Pancreas (tissue), 10 donors: ENCODE results near the gene OBSL1. TPM values are rescaled to one million over a fixed set of nuclear protein-coding genes. Genes with fewer than 3 reads are reported as not detected.

Experiments used
- ATAC-seq, 4 donors: fragments of 200-7000 bp; cut with Tn5 transposase; one replicate each; pipeline versions ENCODE4 v1.8.0 to v1.9.1; 2020; ENCODE audit warnings: mild to moderate bottlenecking in 4 of 4, moderate library complexity in 4 of 4
- DNase-seq, 6 donors: peaks; one replicate each; pipeline ENCODE4 v3.0.0-alpha.2; 2020
- FAIRE-seq: peaks from 2 replicates; lab custom pipeline; 2012; peaks lifted over from hg19 to GRCh38; lab: Jason Lieb, UNC
- H3K27ac ChIP-seq, 4 donors: fragments of 200-600 bp; sonication (generic); 1 replicate in 3 of 4; 2 replicates in 1 of 4; pipeline versions ENCODE4 v1.5.0 to v1.8.0; 2020
- H3K27me3 ChIP-seq, 4 donors: fragments of 200-600 bp; one replicate each; pipeline ENCODE4 v1.8.0; 2021
- H3K36me3 ChIP-seq, 3 donors: fragments of 200-600 bp; sonication (generic) in 1 of 3; one replicate each; pipeline versions ENCODE4 v1.5.0 to v1.8.0; 2020 to 2021
- H3K4me1 ChIP-seq, 3 donors: fragments of 200-600 bp; one replicate each; pipeline ENCODE4 v1.8.0; 2021
- H3K4me3 ChIP-seq, 4 donors: fragments of 200-600 bp; sonication (generic) in 2 of 4; one replicate each; pipeline versions ENCODE4 v1.5.0 to v1.8.0; 2020 to 2021
- H3K9me3 ChIP-seq, 4 donors: fragments of 200-600 bp; one replicate each; pipeline ENCODE4 v1.8.0; 2021
- WGBS, 2 donors: extraction: QIAGEN DNeasy Blood & Tissue Kit; methylation state at CpG; one replicate each; pipeline ENCODE4 v1.1.7; 2013; 5-methylcytosine and 5-hydroxymethylcytosine counted together
- intact Hi-C, 3 donors: fragments of 100-400 bp; cut with DNase I; formaldehyde crosslinking; loops; one replicate each; pipeline versions ENCODE4 v1.11.1 to v1.14.2; 2022
- microRNA-seq, 2 donors: library from miRNA; unstranded; fragments of <30 nt; microRNA quantifications; one replicate each; pipeline versions ENCODE4 to v1.1.0, GENCODE V29; 2019 to 2020
- polyA plus RNA-seq, 2 donors: library from polyadenylated mRNA; stranded (reverse); fragments of 200-250 nt; gene quantifications; one replicate each; pipeline ENCODE4 v1.2.3, GENCODE V29; 2013
- total RNA-seq, 6 donors: library from RNA; stranded (reverse); fragmentation: NEBNext Ultra II Directional in 4 of 6; extraction: Animal tissue kit (Norgen Biotek cat#: 25700) in 4 of 6; gene quantifications; one replicate each; pipeline versions ENCODE4 v1.2.1 to v1.2.4, GENCODE V29; 2021 to 2023
- TF ChIP-seq, protein P1 (sequence below), 4 donors: fragments of 200-600 bp; sonication (generic) in 3 of 4; IDR thresholded peaks; one replicate each; pipeline versions ENCODE4 v1.5.0 to v1.8.0; 2021; ENCODE audit warnings: antibody characterized with exemption in 4 of 4
- donor health status: healthy with polysubstance abuse.
- donor health status: DM: no; HTN: no; CAD: no; lungs with moderate emphysema.
- donor health status: DM: no; HTN: no; CAD: no.
- donor health status: control.
- donor health status: control.
- donor health status: Bipolar disorder and iron deficiency.
- donor health status: DM: yes; HTN: yes; CAD: no.
- donor health status: DM: no; HTN: no; CAD: no.
- donor health status: DM: no; HTN: no; CAD: no.
- donor health status: DM: yes; HTN: yes; CAD: no.

OBSL1 gene
- total and polyA plus RNA-seq, 8 donors = 54.7 to 332 (median 74.0) TPM

DNA sequence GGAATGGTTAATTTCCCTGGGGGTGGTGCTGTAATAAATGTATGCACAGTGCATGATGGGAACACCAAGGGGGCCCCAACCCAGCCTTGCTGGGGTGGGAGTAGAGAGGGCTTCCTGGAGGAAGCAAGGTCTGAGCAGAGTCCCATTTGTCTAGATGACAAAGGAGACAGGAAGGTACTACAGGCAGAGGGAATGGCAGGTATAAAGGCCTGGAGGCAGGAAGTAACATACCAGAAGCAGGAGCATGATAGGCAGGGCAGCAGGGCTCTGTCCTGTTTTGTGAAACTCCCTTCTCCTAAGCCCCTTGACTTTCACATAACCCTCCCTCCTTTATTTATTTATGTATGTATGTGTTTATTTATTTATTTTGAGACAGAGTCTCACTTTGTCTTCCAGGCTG lies 68.7 kb downstream of the OBSL1 start:
- H3K27ac ChIP-seq = no peak overlapping the region
- TF ChIP-seq, protein P1, sequence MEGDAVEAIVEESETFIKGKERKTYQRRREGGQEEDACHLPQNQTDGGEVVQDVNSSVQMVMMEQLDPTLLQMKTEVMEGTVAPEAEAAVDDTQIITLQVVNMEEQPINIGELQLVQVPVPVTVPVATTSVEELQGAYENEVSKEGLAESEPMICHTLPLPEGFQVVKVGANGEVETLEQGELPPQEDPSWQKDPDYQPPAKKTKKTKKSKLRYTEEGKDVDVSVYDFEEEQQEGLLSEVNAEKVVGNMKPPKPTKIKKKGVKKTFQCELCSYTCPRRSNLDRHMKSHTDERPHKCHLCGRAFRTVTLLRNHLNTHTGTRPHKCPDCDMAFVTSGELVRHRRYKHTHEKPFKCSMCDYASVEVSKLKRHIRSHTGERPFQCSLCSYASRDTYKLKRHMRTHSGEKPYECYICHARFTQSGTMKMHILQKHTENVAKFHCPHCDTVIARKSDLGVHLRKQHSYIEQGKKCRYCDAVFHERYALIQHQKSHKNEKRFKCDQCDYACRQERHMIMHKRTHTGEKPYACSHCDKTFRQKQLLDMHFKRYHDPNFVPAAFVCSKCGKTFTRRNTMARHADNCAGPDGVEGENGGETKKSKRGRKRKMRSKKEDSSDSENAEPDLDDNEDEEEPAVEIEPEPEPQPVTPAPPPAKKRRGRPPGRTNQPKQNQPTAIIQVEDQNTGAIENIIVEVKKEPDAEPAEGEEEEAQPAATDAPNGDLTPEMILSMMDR (IDR thresholded peaks at IDR 0.05) = no peak
- no peaks in the 10 kb centered on the region for H3K27me3 ChIP-seq
- H3K4me3 ChIP-seq = no peak overlapping the region
- DNase-seq = peak in 1 of 6 donors; percentile 7
- peaks cover 0 to 23% (median 0%) of the 10 kb centered on the region in 3 donors for H3K36me3 ChIP-seq
- H3K9me3 ChIP-seq = no peaks in the 10 kb centered on the region
- intact Hi-C loops = no loop called here
- no peak for FAIRE-seq
- peaks cover 0 to 10% (median 4%) of the 10 kb centered on the region in 3 donors for H3K4me1 ChIP-seq
- ATAC-seq = no peak

DNA sequence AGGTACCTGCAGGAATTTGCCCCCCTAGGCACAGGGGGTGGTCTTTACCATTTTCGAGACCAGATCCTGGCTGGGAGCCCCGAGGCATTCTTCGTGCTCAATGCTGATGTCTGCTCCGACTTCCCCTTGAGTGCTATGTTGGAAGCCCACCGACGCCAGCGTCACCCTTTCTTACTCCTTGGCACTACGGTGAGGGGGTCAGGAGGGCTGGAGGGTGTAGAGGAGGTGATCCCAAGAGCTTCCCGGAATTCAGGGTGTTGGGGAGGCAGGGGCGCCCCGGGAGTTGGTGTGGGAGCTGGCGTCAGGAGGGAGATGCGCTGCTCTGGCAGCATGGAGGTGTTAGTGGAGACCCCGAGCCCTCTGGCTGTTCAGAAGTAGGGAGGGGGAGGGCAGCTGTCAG lies 69.5 kb downstream of the OBSL1 start:
- TF ChIP-seq, protein P1 (IDR thresholded peaks at IDR 0.05) = no peak
- Histone ChIP-seq H3K27ac (no peak overlapping the region), H3K27me3 (no peaks in the 10 kb centered on the region), H3K36me3 (peaks cover 0 to 23% (median 0%) of the 10 kb centered on the region in 3 donors), H3K4me1 (peaks cover 0 to 15% (median 4%) of the 10 kb centered on the region in 3 donors), H3K4me3 (no peak overlapping the region), H3K9me3 (no peaks in the 10 kb centered on the region)
- intact Hi-C loops = no loop called here
- no peak for FAIRE-seq
- no peak for ATAC-seq
- 91 to 95% methylated on average over 14 of the region's 14 CpGs for WGBS, 2 donors
- DNase-seq = peak in 1 of 6 donors; percentile 45

Small RNAs within 50 kb of the gene (microRNA-seq; reads per million reads assigned to microRNA genes)
- 0 reads per million in 2 donors for gene MIR3132

Other genes starting within 250 kb of the OBSL1 start
- gene RESP18, start 238.8 kb downstream of the OBSL1 start, total RNA-seq = not detected
- gene RESP18, start 238.8 kb downstream of the OBSL1 start, polyA plus RNA-seq = under 1 TPM in 1 of 2 donors, not detected in 1; 0.16 TPM
- 10 to 100 TPM; 21.0 to 32.8 (median 25.1) TPM for gene DNPEP, start 183.6 kb downstream of the OBSL1 start, total RNA-seq
- 10 to 100 TPM; 54.6 to 89.4 TPM for gene DNPEP, start 183.6 kb downstream of the OBSL1 start, polyA plus RNA-seq
- 1 to 10 TPM in 5 of 6 donors, under 1 TPM in 1; 0.75 to 6.1 (median 1.9) TPM for gene DES, start 153.2 kb downstream of the OBSL1 start, total RNA-seq
- gene DES, start 153.2 kb downstream of the OBSL1 start, polyA plus RNA-seq = 100 to 1,000 TPM in 1 of 2 donors, 10 to 100 TPM in 1; 12.6 to 101 TPM
- 1 to 10 TPM; 2.6 to 4.9 (median 3.6) TPM for gene SPEG, start 136.7 kb downstream of the OBSL1 start, total RNA-seq
- gene SPEG, start 136.7 kb downstream of the OBSL1 start, polyA plus RNA-seq = 10 to 100 TPM; 21.9 to 33.3 TPM
- 10 to 100 TPM; 24.4 to 40.6 (median 33.6) TPM for gene GMPPA, start 72.6 kb downstream of the OBSL1 start, total RNA-seq
- gene GMPPA, start 72.6 kb downstream of the OBSL1 start, polyA plus RNA-seq = 10 to 100 TPM; 88.7 to 90.8 TPM
- under 1 TPM in 2 of 6 donors, not detected in 4; 0.04 to 0.09 TPM for gene ASIC4, start 57.1 kb downstream of the OBSL1 start, total RNA-seq
- under 1 TPM; 0.27 to 0.38 TPM for gene ASIC4, start 57.1 kb downstream of the OBSL1 start, polyA plus RNA-seq
- gene CHPF, start 27.7 kb downstream of the OBSL1 start, total RNA-seq = 100 to 1,000 TPM in 1 of 6 donors, 10 to 100 TPM in 5; 55.1 to 105 (median 68.5) TPM
- 10 to 100 TPM; 63.4 to 83.3 TPM for gene CHPF, start 27.7 kb downstream of the OBSL1 start, polyA plus RNA-seq
- 1 to 10 TPM; 2.6 to 7.1 (median 5.1) TPM for gene TMEM198, start 27.5 kb downstream of the OBSL1 start, total RNA-seq
- gene TMEM198, start 27.5 kb downstream of the OBSL1 start, polyA plus RNA-seq = 10 to 100 TPM in 1 of 2 donors, 1 to 10 TPM in 1; 9.0 to 13.3 TPM
- 1 to 10 TPM in 5 of 6 donors, under 1 TPM in 1; 0.94 to 8.9 (median 3.9) TPM for gene INHA, start 771 bp upstream of the OBSL1 start, total RNA-seq
- 1 to 10 TPM; 3.5 to 4.1 TPM for gene INHA, start 771 bp upstream of the OBSL1 start, polyA plus RNA-seq
- gene STK11IP, start 26.3 kb upstream of the OBSL1 start, total RNA-seq = 10 to 100 TPM in 5 of 6 donors, 1 to 10 TPM in 1; 9.0 to 22.6 (median 12.2) TPM
- 10 to 100 TPM; 39.2 to 43.8 TPM for gene STK11IP, start 26.3 kb upstream of the OBSL1 start, polyA plus RNA-seq
- gene SLC4A3, start 56.1 kb upstream of the OBSL1 start, total RNA-seq = 1 to 10 TPM; 1.4 to 6.1 (median 2.4) TPM
- 10 to 100 TPM in 1 of 2 donors, 1 to 10 TPM in 1; 9.9 to 10.2 TPM for gene SLC4A3, start 56.1 kb upstream of the OBSL1 start, polyA plus RNA-seq